NCI-H1417 (cell line): ENCODE data around the gene LILRA2.
"Not testable (repeated sequence)": the region's sequence is repeated elsewhere in the genome, so short reads cannot be mapped to it uniquely, and the experiment has no call there.

Source experiments
- DNase-seq, 3 experiments: peaks; one replicate each; lab custom pipeline; 2025; lab: John Stamatoyannopoulos, UW

The LILRA2 gene

GRCh38 chr19:54573330-54573872, at the start of gene LILRA2:
TSS of gene LILRA2 (plus strand) at chr19:54573790. CDS start at chr19:54573879, 89 bp downstream.
- no peak for DNase-seq

- DNase-seq: no peak
These were observed 48.0 kb upstream of the LILRA2 start for GRCh38 chr19:54525636-54526035.

GRCh38 chr19:54526972-54527371, 46.6 kb upstream of the LILRA2 start:
- no peak for DNase-seq

GRCh38 chr19:54530866-54531265, 42.7 kb upstream of the LILRA2 start:
- DNase-seq: no peak

- no peak for DNase-seq
These were observed 41.1 kb upstream of the LILRA2 start for GRCh38 chr19:54532528-54532927.

GRCh38 chr19:54533476-54533875, 40.1 kb upstream of the LILRA2 start:
- DNase-seq: no peak

GRCh38 chr19:54534156-54534555, 39.4 kb upstream of the LILRA2 start:
- no peak for DNase-seq

- no peak for DNase-seq
These were observed 38.0 kb upstream of the LILRA2 start for GRCh38 chr19:54535601-54536000.

- DNase-seq: no peak
These were observed 36.6 kb upstream of the LILRA2 start for GRCh38 chr19:54536956-54537355.

GRCh38 chr19:54541712-54542111, 31.9 kb upstream of the LILRA2 start:
- no peak for DNase-seq

- DNase-seq: no peak
These were observed 24.8 kb upstream of the LILRA2 start for GRCh38 chr19:54548806-54549205.

- no peak for DNase-seq
These were observed 24.4 kb upstream of the LILRA2 start for GRCh38 chr19:54549224-54549623.

- no peak for DNase-seq
These were observed 22.3 kb upstream of the LILRA2 start for GRCh38 chr19:54551293-54551692.

- no peak for DNase-seq
These were observed 21.4 kb upstream of the LILRA2 start for GRCh38 chr19:54551950-54552912.

- no peak for DNase-seq
These were observed 20.7 kb upstream of the LILRA2 start for GRCh38 chr19:54552913-54553310.

- no peak for DNase-seq
These were observed 19.6 kb upstream of the LILRA2 start for GRCh38 chr19:54554006-54554405.

- no peak for DNase-seq
These were observed 18.7 kb upstream of the LILRA2 start for GRCh38 chr19:54554896-54555295.

GRCh38 chr19:54556194-54556593, 17.4 kb upstream of the LILRA2 start:
- no peak for DNase-seq

- no peak for DNase-seq
These were observed 15.3 kb upstream of the LILRA2 start for GRCh38 chr19:54558339-54558738.

GRCh38 chr19:54560881-54561385, 12.7 kb upstream of the LILRA2 start:
- DNase-seq: no peak

- peak in 2 of 3 experiments; percentile 8 to 22 for DNase-seq
These were observed 11.8 kb upstream of the LILRA2 start for GRCh38 chr19:54561840-54562239.

GRCh38 chr19:54563206-54563605, 10.4 kb upstream of the LILRA2 start:
- DNase-seq: not testable (repeated sequence)

GRCh38 chr19:54570316-54570715, 3.3 kb upstream of the LILRA2 start:
- DNase-seq: no peak
